K562 treated with DMSO at 1 percent for 24 hours (cell line): ENCODE measurements around the gene RPS5. TPM values are rescaled to one million over a fixed set of nuclear protein-coding genes. Genes with fewer than 3 reads are reported as not detected.

Source experiments
- total RNA-seq: library from RNA; unstranded; fragments of 300-600 nt; gene quantifications from 2 replicates; pipeline ENCODE4 v1.2.3, GENCODE V29; 2022; ENCODE audit warnings: low read depth; ENCODE audit not compliant: insufficient read depth

RPS5 gene
- total RNA-seq: 5,699 and 5,966 TPM in 2 replicates

GRCh38 chr19:58386576-58387337 lies at the start of gene RPS5:
RPS5 (plus strand) TSS chr19:58387269; CDS start chr19:58388138, 869 bp downstream.

GRCh38 chr19:58352760-58353671 lies 34.1 kb upstream of the RPS5 start, which contains the start of gene A1BG:
A1BG (minus strand) TSS chr19:58353492; CDS start chr19:58353437, 55 bp downstream.

GRCh38 chr19:58362272-58362994 lies 24.6 kb upstream of the RPS5 start, which contains the start of gene ZNF497:
ZNF497 (minus strand) TSS chr19:58362751; CDS start chr19:58357635, 5,116 bp downstream.

GRCh38 chr19:58380662-58381459 lies 6.2 kb upstream of the RPS5 start, which contains the start of gene ZNF837:
ZNF837 (minus strand) TSS chr19:58381030; CDS start chr19:58369332, 11,698 bp downstream.

GRCh38 chr19:58395220-58395978 lies 8.3 kb downstream of the RPS5 start, which contains the start of gene RNF225:
RNF225 (plus strand) TSS chr19:58395656; CDS start chr19:58396090, 434 bp downstream.

GRCh38 chr19:58408152-58409009 lies 21.3 kb downstream of the RPS5 start, which contains the start of gene ZNF584:
ZNF584 (plus strand) TSS chr19:58408649; CDS start chr19:58409148, 499 bp downstream.

GRCh38 chr19:58439576-58440554 lies 52.8 kb downstream of the RPS5 start, which contains the start of gene ZNF132:
ZNF132 (minus strand) TSS chr19:58440153; CDS start chr19:58439821, 332 bp downstream.

Other genes starting within 250 kb of the RPS5 start
- 2.6 and 2.7 TPM in 2 replicates for gene ZNF329, start 236.5 kb upstream of the RPS5 start, total RNA-seq
- gene ZNF274, start 204.2 kb upstream of the RPS5 start, total RNA-seq: 33.1 and 33.2 TPM in 2 replicates
- 28.3 and 28.5 TPM in 2 replicates for gene ZNF544, start 158.4 kb upstream of the RPS5 start, total RNA-seq
- 1.5 and 1.7 TPM in 2 replicates for gene ZNF8, start 108.3 kb upstream of the RPS5 start, total RNA-seq
- gene ERVK3-1, start 81.9 kb upstream of the RPS5 start, total RNA-seq: 79.3 and 90.5 TPM in 2 replicates
- gene ZSCAN22, start 60.3 kb upstream of the RPS5 start, total RNA-seq: 2.2 and 3.1 TPM in 2 replicates
- 53.9 and 61.3 TPM in 2 replicates for gene A1BG, start 33.8 kb upstream of the RPS5 start, total RNA-seq
- 6.2 and 6.8 TPM in 2 replicates for gene ZNF497, start 24.5 kb upstream of the RPS5 start, total RNA-seq
- gene ZNF837, start 6.2 kb upstream of the RPS5 start, total RNA-seq: 5.8 and 6.7 TPM in 2 replicates
- not detected in 2 replicates for gene RNF225, start 8.4 kb downstream of the RPS5 start, total RNA-seq
- 31.3 and 34.8 TPM in 2 replicates for gene ZNF584, start 21.4 kb downstream of the RPS5 start, total RNA-seq
- 0.44 and 1.00 TPM in 2 replicates for gene ZNF132, start 52.9 kb downstream of the RPS5 start, total RNA-seq
- 7.5 and 10.6 TPM in 2 replicates for gene ZNF324B, start 64.4 kb downstream of the RPS5 start, total RNA-seq
- 16.9 and 19.2 TPM in 2 replicates for gene ZNF324, start 79.8 kb downstream of the RPS5 start, total RNA-seq
- 15.2 and 15.7 TPM in 2 replicates for gene ZNF446, start 89.1 kb downstream of the RPS5 start, total RNA-seq
- 19.7 and 26.5 TPM in 2 replicates for gene SLC27A5, start 124.7 kb downstream of the RPS5 start, total RNA-seq
- 20.5 and 25.2 TPM in 2 replicates for gene ZBTB45, start 132.5 kb downstream of the RPS5 start, total RNA-seq
- 902 and 994 TPM in 2 replicates for gene TRIM28, start 156.8 kb downstream of the RPS5 start, total RNA-seq
- gene CHMP2A, start 167.8 kb downstream of the RPS5 start, total RNA-seq: 154 and 169 TPM in 2 replicates
- gene UBE2M, start 171.3 kb downstream of the RPS5 start, total RNA-seq: 151 and 152 TPM in 2 replicates
- gene MZF1, start 186.1 kb downstream of the RPS5 start, total RNA-seq: 20.4 and 23.0 TPM in 2 replicates